RWPE2 (cell line): ENCODE data around the gene SMYD4.
"Not testable (repeated sequence)": the region's sequence is repeated elsewhere in the genome, so short reads cannot be mapped to it uniquely, and the experiment has no call there.

Experiments used
- ATAC-seq: fragments of 200-7000 bp; cut with Tn5 transposase; 3 replicates; pipeline ENCODE4 v1.9.1; 2021; ENCODE audit warnings: low read depth
- DNase-seq: peaks from one replicate; pipeline ENCODE4 v3.0.0-alpha.2; 2020; ENCODE audit warnings: low spot score
- H3K27ac ChIP-seq: fragments of 450-650 bp; 2 replicates; pipeline ENCODE4 v1.5.1; 2017; ENCODE audit warnings: mild to moderate bottlenecking; ENCODE audit not compliant: poor library complexity, severe bottlenecking
- H3K27me3 ChIP-seq: fragments of 250-450 bp; sonication (Bioruptor Pico); 2 replicates; pipeline ENCODE4 v1.5.1; 2021; ENCODE audit warnings: mild to moderate bottlenecking, moderate library complexity; ENCODE audit not compliant: insufficient read depth, poor library complexity, severe bottlenecking
- H3K36me3 ChIP-seq: fragments of 250-450 bp; sonication (Bioruptor Pico); 2 replicates; pipeline ENCODE4 v1.5.1; 2020; ENCODE audit warnings: low read depth, mild to moderate bottlenecking, moderate library complexity
- H3K4me1 ChIP-seq: fragments of 250-450 bp; sonication (Bioruptor Pico); 2 replicates; pipeline ENCODE4 v1.5.1; 2021; ENCODE audit warnings: mild to moderate bottlenecking, moderate library complexity; ENCODE audit not compliant: insufficient read depth, poor library complexity, severe bottlenecking
- H3K4me3 ChIP-seq: fragments of 250-450 bp; sonication (Bioruptor Pico); 2 replicates; pipeline ENCODE4 v1.5.1; 2021; ENCODE audit warnings: mild to moderate bottlenecking, moderate library complexity; ENCODE audit not compliant: severe bottlenecking
- H3K9me3 ChIP-seq: fragments of 250-450 bp; sonication (Bioruptor Pico); 2 replicates; pipeline ENCODE4 v1.5.1; 2021; ENCODE audit warnings: mild to moderate bottlenecking, moderate library complexity; ENCODE audit not compliant: severe bottlenecking
- CTCF ChIP-seq: fragments of 450-650 bp; IDR thresholded peaks from one replicate; pipeline ENCODE4 v1.5.1; 2017; ENCODE audit warnings: mild to moderate bottlenecking, moderate library complexity; ENCODE audit not compliant: poor library complexity, severe bottlenecking

The SMYD4 gene

GRCh38 chr17:1742371-1743087, 87.2 kb downstream of the SMYD4 start, which contains the start of gene SERPINF2:
Gene SERPINF2, plus strand, starts transcription at chr17:1742871. Its CDS starts 2,125 bp downstream, at chr17:1744996.
- TF ChIP-seq CTCF, result no peak
- Histone ChIP-seq H3K4me1 (no peaks in the 10 kb centered on the region), H3K36me3 (no peaks in the 10 kb centered on the region), H3K27me3 (no peaks in the 10 kb centered on the region), H3K9me3 (no peaks in the 10 kb centered on the region), H3K4me3 (no peak within 1 kb of the TSS), H3K27ac (no peak within 1 kb of the TSS)
- DNase-seq (no peak), ATAC-seq (no peak)

- not testable (repeated sequence) for H3K4me1 ChIP-seq, H3K4me3 ChIP-seq, H3K27ac ChIP-seq, H3K9me3 ChIP-seq, ATAC-seq, H3K36me3 ChIP-seq, H3K27me3 ChIP-seq, DNase-seq
Measured at GRCh38 chr17:1741899-1742298, 87.8 kb downstream of the SMYD4 start.

- Histone ChIP-seq H3K27ac (no peak overlapping the region), H3K4me3 (no peak overlapping the region), H3K27me3 (no peaks in the 10 kb centered on the region), H3K4me1 (peaks cover 3% of the 10 kb centered on the region), H3K9me3 (no peaks in the 10 kb centered on the region), H3K36me3 (no peaks in the 10 kb centered on the region)
- no peak for TF ChIP-seq CTCF
- ATAC-seq (no peak), DNase-seq (peak; percentile 50)
Measured at GRCh38 chr17:1737531-1738291, 92.0 kb downstream of the SMYD4 start.

GRCh38 chr17:1736348-1737281, 93.1 kb downstream of the SMYD4 start:
- ATAC-seq (peak; percentile 54), DNase-seq (peak; percentile 56)
- Histone ChIP-seq H3K36me3 (no peaks in the 10 kb centered on the region; the same call in 1 of the 2 replicates), H3K4me1 (peaks cover 3% of the 10 kb centered on the region), H3K27ac (no peak overlapping the region), H3K9me3 (no peaks in the 10 kb centered on the region), H3K27me3 (no peaks in the 10 kb centered on the region), H3K4me3 (no peak overlapping the region)
- no peak for TF ChIP-seq CTCF

GRCh38 chr17:1735834-1736347, 93.8 kb downstream of the SMYD4 start:
- Histone ChIP-seq H3K27me3 (no peaks in the 10 kb centered on the region), H3K4me3 (no peak overlapping the region), H3K27ac (no peak overlapping the region), H3K9me3 (no peaks in the 10 kb centered on the region), H3K4me1 (peaks cover 9% of the 10 kb centered on the region), H3K36me3 (peaks cover 4% of the 10 kb centered on the region; the same call in 1 of the 2 replicates)
- TF ChIP-seq CTCF, result no peak
- ATAC-seq (no peak), DNase-seq (peak; percentile 53)
